H9 (cell line): ENCODE results near the gene ZNF480. TPM values are rescaled to one million over a fixed set of nuclear protein-coding genes. Genes with fewer than 3 reads are reported as not detected.

Experiments used
- DNase-seq: peaks from one replicate; pipeline ENCODE4 v3.0.0-alpha.2; 2017
- H2AFZ ChIP-seq: one replicate; pipeline ENCODE4 v1.6.1; 2013; ENCODE audit warnings: mild to moderate bottlenecking, low read length, control low read depth, moderate library complexity
- H2AK5ac ChIP-seq: 2 replicates; pipeline ENCODE4 v1.6.1; 2013; ENCODE audit warnings: low read length, control low read depth, mixed read lengths; ENCODE audit not compliant: insufficient read length
- H2BK120ac ChIP-seq: one replicate; pipeline ENCODE4 v1.6.1; 2013; ENCODE audit warnings: low read depth, mild to moderate bottlenecking, low read length, control low read depth, inconsistent platforms; ENCODE audit not compliant: poor library complexity, severe bottlenecking
- H2BK12ac ChIP-seq: 2 replicates; pipeline ENCODE4 v1.6.1; 2013; ENCODE audit warnings: low read length, control low read depth, mixed read lengths, low read depth; ENCODE audit not compliant: insufficient read length
- H2BK15ac ChIP-seq: 2 replicates; pipeline ENCODE4 v1.6.1; 2013; ENCODE audit warnings: low read depth, low read length, control low read depth
- H2BK20ac ChIP-seq: one replicate; pipeline ENCODE4 v1.6.1; 2013; ENCODE audit warnings: low read depth, mild to moderate bottlenecking, low read length, control low read depth, inconsistent platforms; ENCODE audit not compliant: poor library complexity, severe bottlenecking
- H2BK5ac ChIP-seq: 2 replicates; pipeline ENCODE4 v1.6.1; 2013; ENCODE audit warnings: low read length, control low read depth, mixed read lengths; ENCODE audit not compliant: insufficient read length
- H3K14ac ChIP-seq: 2 replicates; pipeline ENCODE4 v1.6.1; 2013; ENCODE audit warnings: low read length, control low read depth; ENCODE audit not compliant: insufficient read depth
- H3K18ac ChIP-seq: 2 replicates; pipeline ENCODE4 v1.6.1; 2013; ENCODE audit warnings: low read depth, mild to moderate bottlenecking, mixed read lengths, low read length, control low read depth; ENCODE audit not compliant: insufficient read length
- H3K23ac ChIP-seq: 2 replicates; pipeline ENCODE4 v1.6.1; 2013; ENCODE audit warnings: low read length, control low read depth, mixed read lengths, low read depth; ENCODE audit not compliant: insufficient read length
- H3K23me2 ChIP-seq: 2 replicates; pipeline ENCODE4 v1.6.1; 2013; ENCODE audit warnings: low read depth, mild to moderate bottlenecking, mixed read lengths, low read length, control low read depth; ENCODE audit not compliant: insufficient read length, poor library complexity, severe bottlenecking
- H3K27ac ChIP-seq: 2 replicates; pipeline ENCODE4 v1.5.1; 2013; ENCODE audit warnings: low read length, control low read depth, mixed read lengths, low read depth; ENCODE audit not compliant: insufficient read length
- H3K27me3 ChIP-seq: 2 replicates; pipeline ENCODE4 v1.6.1; 2013; ENCODE audit warnings: low read length, control low read depth, inconsistent platforms; ENCODE audit not compliant: insufficient read depth
- H3K4ac ChIP-seq: 2 replicates; pipeline ENCODE4 v1.6.1; 2013; ENCODE audit warnings: low read depth, mild to moderate bottlenecking, control low read depth, inconsistent platforms, low read length, moderate library complexity
- H3K4me1 ChIP-seq: 2 replicates; pipeline ENCODE4 v1.6.1; 2013; ENCODE audit warnings: low read length, control low read depth, inconsistent platforms; ENCODE audit not compliant: insufficient read depth
- H3K4me2 ChIP-seq: 2 replicates; pipeline ENCODE4 v1.6.1; 2013; ENCODE audit warnings: low read length, control low read depth, mixed read lengths; ENCODE audit not compliant: insufficient read length, insufficient read depth
- H3K56ac ChIP-seq: 2 replicates; pipeline ENCODE4 v1.6.1; 2013; ENCODE audit warnings: low read depth, mild to moderate bottlenecking, mixed read lengths, low read length, control low read depth; ENCODE audit not compliant: insufficient read length
- H3K79me1 ChIP-seq: 2 replicates; pipeline ENCODE4 v1.6.1; 2013; ENCODE audit warnings: low read depth, mild to moderate bottlenecking, moderate library complexity, low read length, control low read depth, inconsistent platforms; ENCODE audit not compliant: insufficient read depth, poor library complexity, severe bottlenecking
- H3K79me2 ChIP-seq: 2 replicates; pipeline ENCODE4 v1.6.1; 2013; ENCODE audit warnings: low read length, control low read depth, inconsistent platforms; ENCODE audit not compliant: insufficient read depth
- H3K9ac ChIP-seq: 2 replicates; pipeline ENCODE4 v1.6.1; 2013; ENCODE audit warnings: low read length, control low read depth, mixed read lengths; ENCODE audit not compliant: insufficient read length; ENCODE audit errors: extremely low read depth
- H3K9me3 ChIP-seq: one replicate; pipeline ENCODE4 v1.6.1; 2013; ENCODE audit warnings: low read depth, low read length, inconsistent platforms; ENCODE audit not compliant: control insufficient read depth
- H3T11ph ChIP-seq: one replicate; pipeline ENCODE4 v1.6.1; 2013; ENCODE audit warnings: mild to moderate bottlenecking, low read length, control low read depth, inconsistent platforms
- H4K20me1 ChIP-seq: one replicate; pipeline ENCODE4 v1.6.1; 2013; ENCODE audit not compliant: control insufficient read depth, insufficient read length, insufficient read depth
- H4K5ac ChIP-seq: 2 replicates; pipeline ENCODE4 v1.6.1; 2013; ENCODE audit warnings: low read depth, mild to moderate bottlenecking, mixed read lengths, low read length, control low read depth; ENCODE audit not compliant: insufficient read length
- H4K8ac ChIP-seq: replicated peaks from 2 replicates; pipeline ENCODE4 v1.6.1; 2013; ENCODE audit warnings: low read length, control low read depth, mixed read lengths, low read depth; ENCODE audit not compliant: insufficient read length
- H4K91ac ChIP-seq: 2 replicates; pipeline ENCODE4 v1.6.1; 2013; ENCODE audit warnings: low read depth, mild to moderate bottlenecking, moderate library complexity, mixed read lengths, low read length, control low read depth; ENCODE audit not compliant: insufficient read length
- H3K27ac Mint-ChIP-seq, 3 experiments: 2 replicates in 2 of 3; 3 replicates in 1 of 3; pipeline ENCODE4 v1.8.0; 2020 to 2021; ENCODE audit warnings: mixed read lengths in 3 of 3, mild to moderate bottlenecking in 1 of 3, moderate library complexity in 1 of 3
- H3K27me3 Mint-ChIP-seq: 2 replicates; pipeline ENCODE4 v1.8.0; 2021; ENCODE audit warnings: low read depth, mild to moderate bottlenecking, moderate library complexity, mixed read lengths
- H3K36me3 Mint-ChIP-seq, 3 experiments: 2 replicates in 2 of 3; 3 replicates in 1 of 3; pipeline ENCODE4 v1.8.0; 2020 to 2021; ENCODE audit warnings: low read depth in 3 of 3, mixed read lengths in 3 of 3; ENCODE audit not compliant: insufficient read depth in 1 of 3
- H3K4me1 Mint-ChIP-seq, 2 experiments: 2 replicates each; pipeline ENCODE4 v1.8.0; 2020; ENCODE audit warnings: mixed read lengths in 2 of 2
- H3K4me3 Mint-ChIP-seq, 2 experiments: 2 replicates in 1 of 2; 3 replicates in 1 of 2; pipeline ENCODE4 v1.8.0; 2020 to 2021; ENCODE audit warnings: mild to moderate bottlenecking in 2 of 2, mixed read lengths in 2 of 2, moderate library complexity in 1 of 2
- H3K9me3 Mint-ChIP-seq, 2 experiments: 2 replicates in 1 of 2; 3 replicates in 1 of 2; pipeline ENCODE4 v1.8.0; 2020; ENCODE audit warnings: mild to moderate bottlenecking in 2 of 2, mixed read lengths in 2 of 2, moderate library complexity in 1 of 2
- CTCF ChIP-seq: fragments of 200-600 bp; sonication (generic); conservative IDR thresholded peaks from 3 replicates; pipeline ENCODE4 v1.8.0; 2021; ENCODE audit warnings: antibody characterized with exemption, mild to moderate bottlenecking
- WGBS: extraction: QIAGEN DNeasy Blood & Tissue Kit; methylation state at CpG from one replicate; pipeline ENCODE4 v1.1.7; 2013; ENCODE audit warnings: missing lambda C conversion rate, low lambda C conversion rate, mixed read lengths; ENCODE audit not compliant: insufficient read length; ENCODE audit errors: extremely low coverage; 5-methylcytosine and 5-hydroxymethylcytosine counted together
- total RNA-seq: library from RNA; stranded (reverse); gene quantifications from 2 replicates; pipeline ENCODE4 v1.2.1, GENCODE V29; 2021

Gene ZNF480
- total RNA-seq, 1 experiment from 2014 or later: 42.5 TPM

GRCh38 chr19:52331757-52332156, 34.8 kb downstream of the ZNF480 start:
- Histone ChIP-seq H3K4ac (no peak overlapping the region), H3K9me3 (peaks cover 50% of the 10 kb centered on the region), H2BK120ac (no peak overlapping the region), H3T11ph (no peak overlapping the region), H2BK20ac (no peak overlapping the region), H3K23ac (no peak overlapping the region), H2BK5ac (no peak overlapping the region), H3K79me1 (no peaks in the 10 kb centered on the region), H3K18ac (no peak overlapping the region), H4K5ac (no peak overlapping the region), H3K9ac (no peak overlapping the region), H2AK5ac (no peak overlapping the region), H3K14ac (no peak overlapping the region), H3K79me2 (no peaks in the 10 kb centered on the region), H3K56ac (no peak overlapping the region), H3K27me3 (no peaks in the 10 kb centered on the region), H2BK12ac (no peak overlapping the region), H4K8ac (no peak overlapping the region), H3K27ac (no peak overlapping the region), H2AFZ (no peak overlapping the region), H4K91ac (no peak overlapping the region), H3K23me2 (peaks cover 2% of the 10 kb centered on the region), H3K4me1 (no peaks in the 10 kb centered on the region), H2BK15ac (no peak overlapping the region), H3K4me2 (no peak overlapping the region), H4K20me1 (no peaks in the 10 kb centered on the region)
- peaks cover under 1% of the 10 kb centered on the region in 2 experiments; a peak in 2 of 4 replicates for H3K4me1 Mint-ChIP-seq
- H3K27ac Mint-ChIP-seq: no peak overlapping the region
- peaks cover 66 to 79% of the 10 kb centered on the region in 2 experiments for H3K9me3 Mint-ChIP-seq
- no peak for TF ChIP-seq CTCF
- H3K27me3 Mint-ChIP-seq: peaks cover 9% of the 10 kb centered on the region
- H3K36me3 Mint-ChIP-seq: peaks cover 12 to 30% (median 14%) of the 10 kb centered on the region in 3 experiments
- WGBS: no CpG with 5 or more reads among the region's 10 CpGs
- no peak overlapping the region for H3K4me3 Mint-ChIP-seq
- no peak for DNase-seq
